ENCODE data around the gene PHLDB1. TPM values are rescaled to one million over a fixed set of nuclear protein-coding genes. Genes with fewer than 3 reads are reported as not detected.

Gene PHLDB1
- total and polyA plus RNA-seq, 2 of the 8 experiments (the other 6 are each of a cell fraction or from before 2014, with no cell fraction given) = 53.9 to 74.8 TPM

DNA sequence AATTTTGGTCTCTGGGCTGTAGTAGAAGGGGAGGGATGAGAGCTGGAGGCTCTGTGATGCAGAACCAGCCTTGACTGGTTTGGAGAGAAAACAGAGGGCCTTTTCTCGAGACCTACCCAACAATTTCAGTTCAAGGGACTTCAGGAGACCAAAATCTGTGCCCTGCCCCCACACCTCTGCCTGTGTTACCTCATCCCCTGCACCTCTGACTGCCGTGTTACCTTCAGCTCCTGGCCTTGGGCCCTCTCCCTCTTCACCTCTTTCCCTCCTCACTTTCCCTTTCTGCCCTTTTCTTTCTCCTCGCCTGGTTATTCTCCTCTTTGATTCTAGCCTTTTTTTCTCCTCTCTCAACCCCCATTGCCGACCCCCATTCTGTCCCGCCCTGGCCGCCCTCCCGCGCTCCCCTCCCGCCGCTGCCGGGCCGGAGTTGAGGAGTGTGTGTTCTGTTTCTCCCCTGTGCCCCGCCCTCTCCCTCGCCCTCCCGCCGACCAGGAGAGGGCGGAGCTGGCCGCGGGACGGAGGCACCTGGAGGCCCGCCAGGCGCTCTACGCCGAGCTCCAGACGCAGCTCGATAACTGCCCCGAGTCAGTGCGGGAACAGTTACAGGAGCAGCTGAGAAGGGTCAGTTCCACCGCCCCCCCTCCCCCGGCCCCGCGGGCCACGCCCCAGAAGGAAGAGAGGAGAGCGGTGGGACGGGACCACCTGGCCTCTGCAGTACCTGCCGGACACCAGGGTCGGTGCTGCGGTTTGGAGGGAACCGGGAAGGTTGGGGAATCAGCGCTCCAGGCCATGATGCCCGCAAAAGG is 27.2 kb downstream of the PHLDB1 start (continued):
- TF ChIP-seq NANOG (IDR thresholded peaks at IDR 0.05; ENCODE audit: insufficient read depth, low read depth, low read length, poor library complexity, severe bottlenecking) (no peak), POLR2A (IDR thresholded peaks at IDR 0.05; ENCODE audit: control extremely low read depth in 1 of 2, low read depth in 2 of 2, low read length in 2 of 2) (peak; percentile 50 to 76), TBP (IDR thresholded peaks at IDR 0.05; ENCODE audit: low read depth, low read length) (peak; percentile 39; the same call in 1 of the 2 replicates), TAF1 (IDR thresholded peaks at IDR 0.05; ENCODE audit: low read depth, low read length) (peak; percentile 84), TAF7 (optimal IDR thresholded peaks at IDR 0.05; ENCODE audit: borderline replicate concordance, low read depth, low read length) (peak; percentile 57), ASH2L (IDR thresholded peaks at IDR 0.05; ENCODE audit: low read length) (peak; percentile 98), PHF8 (conservative IDR thresholded peaks at IDR 0.05; ENCODE audit: low read depth, low read length) (0 out of 2 replicates have a peak, but pooled peaks have one; percentile 31), SP1 (IDR thresholded peaks at IDR 0.05; ENCODE audit: low read depth, low read length) (peak; percentile 40; the same call in 1 of the 2 replicates), POLR2AphosphoS5 (IDR thresholded peaks at IDR 0.05; ENCODE audit: low read depth, low read length) (peak; percentile 79)
- TF ChIP-seq, protein P1, sequence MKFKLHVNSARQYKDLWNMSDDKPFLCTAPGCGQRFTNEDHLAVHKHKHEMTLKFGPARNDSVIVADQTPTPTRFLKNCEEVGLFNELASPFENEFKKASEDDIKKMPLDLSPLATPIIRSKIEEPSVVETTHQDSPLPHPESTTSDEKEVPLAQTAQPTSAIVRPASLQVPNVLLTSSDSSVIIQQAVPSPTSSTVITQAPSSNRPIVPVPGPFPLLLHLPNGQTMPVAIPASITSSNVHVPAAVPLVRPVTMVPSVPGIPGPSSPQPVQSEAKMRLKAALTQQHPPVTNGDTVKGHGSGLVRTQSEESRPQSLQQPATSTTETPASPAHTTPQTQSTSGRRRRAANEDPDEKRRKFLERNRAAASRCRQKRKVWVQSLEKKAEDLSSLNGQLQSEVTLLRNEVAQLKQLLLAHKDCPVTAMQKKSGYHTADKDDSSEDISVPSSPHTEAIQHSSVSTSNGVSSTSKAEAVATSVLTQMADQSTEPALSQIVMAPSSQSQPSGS (IDR thresholded peaks at IDR 0.05; ENCODE audit: low read length) = peak; percentile 87
- TF ChIP-seq, protein P2, sequence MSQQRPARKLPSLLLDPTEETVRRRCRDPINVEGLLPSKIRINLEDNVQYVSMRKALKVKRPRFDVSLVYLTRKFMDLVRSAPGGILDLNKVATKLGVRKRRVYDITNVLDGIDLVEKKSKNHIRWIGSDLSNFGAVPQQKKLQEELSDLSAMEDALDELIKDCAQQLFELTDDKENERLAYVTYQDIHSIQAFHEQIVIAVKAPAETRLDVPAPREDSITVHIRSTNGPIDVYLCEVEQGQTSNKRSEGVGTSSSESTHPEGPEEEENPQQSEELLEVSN (IDR thresholded peaks at IDR 0.05) = peak; percentile 68
- TF ChIP-seq, protein P3, sequence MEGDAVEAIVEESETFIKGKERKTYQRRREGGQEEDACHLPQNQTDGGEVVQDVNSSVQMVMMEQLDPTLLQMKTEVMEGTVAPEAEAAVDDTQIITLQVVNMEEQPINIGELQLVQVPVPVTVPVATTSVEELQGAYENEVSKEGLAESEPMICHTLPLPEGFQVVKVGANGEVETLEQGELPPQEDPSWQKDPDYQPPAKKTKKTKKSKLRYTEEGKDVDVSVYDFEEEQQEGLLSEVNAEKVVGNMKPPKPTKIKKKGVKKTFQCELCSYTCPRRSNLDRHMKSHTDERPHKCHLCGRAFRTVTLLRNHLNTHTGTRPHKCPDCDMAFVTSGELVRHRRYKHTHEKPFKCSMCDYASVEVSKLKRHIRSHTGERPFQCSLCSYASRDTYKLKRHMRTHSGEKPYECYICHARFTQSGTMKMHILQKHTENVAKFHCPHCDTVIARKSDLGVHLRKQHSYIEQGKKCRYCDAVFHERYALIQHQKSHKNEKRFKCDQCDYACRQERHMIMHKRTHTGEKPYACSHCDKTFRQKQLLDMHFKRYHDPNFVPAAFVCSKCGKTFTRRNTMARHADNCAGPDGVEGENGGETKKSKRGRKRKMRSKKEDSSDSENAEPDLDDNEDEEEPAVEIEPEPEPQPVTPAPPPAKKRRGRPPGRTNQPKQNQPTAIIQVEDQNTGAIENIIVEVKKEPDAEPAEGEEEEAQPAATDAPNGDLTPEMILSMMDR (IDR thresholded peaks at IDR 0.05; ENCODE audit: control extremely low read depth in 1 of 3, insufficient read depth in 1 of 3, low read depth in 1 of 3, low read length in 3 of 3) = peak in 2 of 3 experiments; percentile 34 to 59; a peak in 3 of 4 replicates
- TF ChIP-seq, protein P4, sequence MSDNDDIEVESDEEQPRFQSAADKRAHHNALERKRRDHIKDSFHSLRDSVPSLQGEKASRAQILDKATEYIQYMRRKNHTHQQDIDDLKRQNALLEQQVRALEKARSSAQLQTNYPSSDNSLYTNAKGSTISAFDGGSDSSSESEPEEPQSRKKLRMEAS (IDR thresholded peaks at IDR 0.05) = peak; percentile 65; the same call in 1 of the 2 replicates

Measured in H1 (cell line).